GM12801 (cell line): ENCODE measurements around the gene TWSG1.

Experiments
- TF ChIP-seq, protein P1 (sequence below): IDR thresholded peaks from one replicate; pipeline ENCODE4 v1.5.1; 2011; ENCODE audit warnings: control low read depth; ENCODE audit not compliant: insufficient read length; ENCODE audit errors: extremely low read depth

Gene TWSG1

DNA sequence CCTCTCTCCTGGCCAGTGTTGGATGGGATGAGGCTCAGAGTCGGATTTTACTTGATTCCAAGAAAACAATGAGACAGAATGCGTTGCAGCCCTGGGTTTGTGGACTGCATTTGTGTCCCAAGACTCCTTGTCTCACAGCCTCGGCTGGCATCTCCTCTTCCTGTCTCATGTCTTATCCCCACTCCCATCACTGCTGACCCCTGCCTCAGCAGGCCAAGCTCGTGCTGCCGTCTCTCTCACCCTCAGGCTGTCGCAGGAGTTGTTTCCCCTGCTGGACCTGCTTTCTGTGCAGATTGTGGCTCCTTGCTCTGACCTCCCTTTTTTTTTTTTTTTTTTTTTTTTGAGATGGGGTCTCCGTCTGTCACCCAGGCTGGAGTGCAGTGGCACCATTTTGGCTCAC, 70.6 kb downstream of the TWSG1 start:
- TF ChIP-seq, protein P1, sequence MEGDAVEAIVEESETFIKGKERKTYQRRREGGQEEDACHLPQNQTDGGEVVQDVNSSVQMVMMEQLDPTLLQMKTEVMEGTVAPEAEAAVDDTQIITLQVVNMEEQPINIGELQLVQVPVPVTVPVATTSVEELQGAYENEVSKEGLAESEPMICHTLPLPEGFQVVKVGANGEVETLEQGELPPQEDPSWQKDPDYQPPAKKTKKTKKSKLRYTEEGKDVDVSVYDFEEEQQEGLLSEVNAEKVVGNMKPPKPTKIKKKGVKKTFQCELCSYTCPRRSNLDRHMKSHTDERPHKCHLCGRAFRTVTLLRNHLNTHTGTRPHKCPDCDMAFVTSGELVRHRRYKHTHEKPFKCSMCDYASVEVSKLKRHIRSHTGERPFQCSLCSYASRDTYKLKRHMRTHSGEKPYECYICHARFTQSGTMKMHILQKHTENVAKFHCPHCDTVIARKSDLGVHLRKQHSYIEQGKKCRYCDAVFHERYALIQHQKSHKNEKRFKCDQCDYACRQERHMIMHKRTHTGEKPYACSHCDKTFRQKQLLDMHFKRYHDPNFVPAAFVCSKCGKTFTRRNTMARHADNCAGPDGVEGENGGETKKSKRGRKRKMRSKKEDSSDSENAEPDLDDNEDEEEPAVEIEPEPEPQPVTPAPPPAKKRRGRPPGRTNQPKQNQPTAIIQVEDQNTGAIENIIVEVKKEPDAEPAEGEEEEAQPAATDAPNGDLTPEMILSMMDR, result no peak

- TF ChIP-seq, protein P1, result no peak
These were observed 71.4 kb downstream of the TWSG1 start for GRCh38 chr18:9405977-9406376.

GRCh38 chr18:9410515-9410914, 75.9 kb downstream of the TWSG1 start:
- TF ChIP-seq, protein P1, result no peak

DNA sequence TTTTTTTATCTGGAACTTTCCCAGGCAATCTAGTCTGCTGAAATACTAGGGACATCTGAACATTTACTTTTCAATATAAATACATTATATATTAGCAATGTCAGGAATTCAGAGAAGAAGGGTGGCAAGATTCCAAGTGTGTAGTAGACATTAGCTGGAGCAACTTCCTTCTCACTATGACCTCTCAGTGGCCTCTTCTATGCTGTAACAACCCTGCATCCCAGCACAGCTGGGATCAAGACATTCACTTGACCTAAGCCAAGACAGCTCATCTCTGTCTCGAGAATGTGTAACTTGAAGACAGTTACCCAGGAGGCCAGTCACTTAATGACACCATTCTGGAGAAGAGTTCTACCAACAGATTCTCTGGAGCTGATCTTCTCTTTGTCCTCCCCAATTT, 79.0 kb downstream of the TWSG1 start:
- TF ChIP-seq, protein P1, result no peak

DNA sequence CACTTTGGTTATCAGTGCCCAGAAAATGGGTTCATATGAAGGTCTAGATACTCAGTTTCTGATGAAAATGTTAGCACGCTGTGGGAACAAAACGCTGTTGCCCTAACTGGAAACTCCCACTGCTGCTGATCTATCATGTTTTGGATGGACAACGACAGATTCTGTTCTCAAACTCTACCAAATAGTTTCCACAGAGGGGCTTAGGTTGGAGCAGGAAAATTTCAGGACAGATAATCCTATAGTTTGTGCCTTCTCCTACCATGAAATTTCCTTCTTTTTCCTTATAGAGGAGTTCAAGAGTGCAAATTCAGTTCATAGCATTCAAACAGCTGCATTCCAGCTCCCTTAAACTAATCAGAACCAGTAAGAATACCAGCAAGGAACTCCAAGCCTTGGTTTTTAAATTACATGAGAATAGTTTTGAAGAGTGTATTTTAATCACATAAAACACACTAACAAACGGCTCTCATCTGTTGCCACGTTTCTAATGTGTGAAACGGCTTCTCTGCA, 82.0 kb downstream of the TWSG1 start:
- TF ChIP-seq, protein P1, result no peak

- TF ChIP-seq, protein P1, result no peak
These were observed 82.7 kb downstream of the TWSG1 start for GRCh38 chr18:9417073-9417851.

- TF ChIP-seq, protein P1, result no peak
These were observed 83.6 kb downstream of the TWSG1 start for GRCh38 chr18:9418047-9418690.
